ENCODE data around the gene LAMP2. TPM values are rescaled to one million over a fixed set of nuclear protein-coding genes. Genes with fewer than 3 reads are reported as not detected.
A peak's percentile ranks its signal among the peaks of the same experiment; 100 is the strongest.
"Not testable (repeated sequence)": the region's sequence is repeated elsewhere in the genome, so short reads cannot be mapped to it uniquely, and the experiment has no call there.

The LAMP2 gene
- 137 and 143 TPM in 2 replicates for total RNA-seq (2014; rRNA removed; shearing (Covaris generic))

DNA sequence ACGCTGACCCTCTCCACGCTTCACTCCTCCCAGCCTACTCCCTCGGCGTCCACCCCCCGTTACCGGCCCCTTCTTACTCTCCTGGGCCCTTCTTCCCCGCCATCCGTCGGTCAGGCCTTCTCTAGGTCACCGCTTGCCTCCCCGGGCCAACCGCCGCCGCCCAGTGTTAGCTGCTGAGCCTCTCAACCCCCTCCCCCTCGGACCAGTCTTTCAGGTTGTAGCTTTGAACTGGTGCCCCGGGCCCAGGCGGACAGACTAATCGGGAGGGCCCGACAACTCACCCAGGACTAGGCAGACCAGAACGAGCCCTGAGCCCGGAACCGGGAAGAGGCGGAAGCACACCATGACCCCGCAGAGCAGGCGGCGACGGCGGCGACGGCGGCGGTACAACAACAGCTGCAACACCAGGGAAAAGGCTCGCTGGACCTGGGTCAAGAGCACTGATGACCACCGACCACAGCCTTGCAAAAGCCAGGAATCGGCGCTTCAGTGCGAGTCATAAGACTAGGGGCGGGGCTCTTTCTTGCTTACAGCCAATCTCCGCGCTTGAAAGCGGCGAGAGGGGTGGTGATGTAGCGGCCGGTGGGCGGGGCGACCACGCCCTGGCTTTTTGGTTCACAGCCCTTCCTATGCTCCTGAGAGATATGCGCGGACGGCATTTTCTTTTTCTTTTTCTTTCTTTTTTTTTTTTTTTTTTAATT is at the start of gene LAMP2:
LAMP2 (minus strand) TSS at position 472 of the 701 bp plus-strand sequence; CDS start at position 345, 127 bp downstream.
- no peaks in the 10 kb centered on the region; the same call in 1 of the 2 replicates for H3K27me3 ChIP-seq
- H3K36me3 ChIP-seq: no peaks in the 10 kb centered on the region
- peak within 1 kb of the TSS; percentile 72 for H3K4me3 ChIP-seq
- H3K4me1 ChIP-seq: peaks cover 6% of the 10 kb centered on the region; the same call in 1 of the 2 replicates
- DNase-seq: peak; percentile 97 to 98
- H3K27ac ChIP-seq: peak within 1 kb of the TSS; percentile 93
- no peaks in the 10 kb centered on the region for H3K9me3 ChIP-seq (replicated peaks)

DNA sequence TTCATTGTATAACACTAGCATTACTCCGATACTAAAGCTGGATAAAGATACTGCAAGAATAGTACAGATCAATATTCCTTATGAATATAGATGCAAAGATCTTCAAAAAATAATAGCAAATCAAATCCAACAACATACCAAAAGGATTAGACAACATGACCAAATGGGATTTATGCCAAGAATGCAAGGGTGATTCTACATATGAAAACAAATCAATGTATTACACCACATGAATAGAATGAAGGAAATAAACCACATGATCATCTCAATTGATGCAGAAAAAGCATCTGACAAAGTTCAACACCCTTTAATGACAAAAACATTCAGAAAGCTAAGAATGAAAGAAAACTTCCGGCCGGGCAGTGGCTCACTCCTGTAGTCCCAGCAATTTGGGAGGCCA is 48.8 kb upstream of the LAMP2 start:
- no peak for DNase-seq
- Histone ChIP-seq H3K27ac (no peak overlapping the region), H3K36me3 (no peaks in the 10 kb centered on the region)

DNA sequence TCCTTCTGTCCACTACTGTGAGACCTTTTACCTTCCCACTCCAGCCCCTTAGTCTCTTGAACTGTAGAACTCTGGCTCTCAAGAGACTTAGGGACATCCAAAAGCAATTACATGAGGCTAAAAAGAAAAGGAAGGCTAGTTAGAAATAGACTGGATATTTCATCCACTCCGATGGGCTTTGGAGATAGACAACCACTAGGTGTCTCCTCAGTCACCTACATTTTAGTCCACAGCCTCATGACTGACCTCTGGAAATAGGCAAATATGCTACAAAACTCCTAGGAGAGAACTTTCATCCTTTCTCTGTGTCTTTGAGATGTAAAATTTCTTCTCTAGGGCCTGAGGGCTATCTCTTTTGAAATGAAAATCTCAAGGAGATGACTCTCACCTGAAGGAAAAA is 45.1 kb upstream of the LAMP2 start:
- Histone ChIP-seq H3K36me3 (no peaks in the 10 kb centered on the region), H3K9me3 (replicated peaks) (no peaks in the 10 kb centered on the region), H3K4me3 (no peak overlapping the region), H3K27me3 (no peaks in the 10 kb centered on the region), H3K4me1 (no peaks in the 10 kb centered on the region), H3K27ac (no peak overlapping the region)
- peak in 1 of 2 experiments; percentile 11 for DNase-seq

More for the DNA sequence above, 48.8 kb upstream of the LAMP2 start:
- Histone ChIP-seq H3K27me3 (no peaks in the 10 kb centered on the region), H3K4me3 (no peak overlapping the region), H3K4me1 (no peaks in the 10 kb centered on the region), H3K9me3 (replicated peaks) (no peaks in the 10 kb centered on the region)

DNA sequence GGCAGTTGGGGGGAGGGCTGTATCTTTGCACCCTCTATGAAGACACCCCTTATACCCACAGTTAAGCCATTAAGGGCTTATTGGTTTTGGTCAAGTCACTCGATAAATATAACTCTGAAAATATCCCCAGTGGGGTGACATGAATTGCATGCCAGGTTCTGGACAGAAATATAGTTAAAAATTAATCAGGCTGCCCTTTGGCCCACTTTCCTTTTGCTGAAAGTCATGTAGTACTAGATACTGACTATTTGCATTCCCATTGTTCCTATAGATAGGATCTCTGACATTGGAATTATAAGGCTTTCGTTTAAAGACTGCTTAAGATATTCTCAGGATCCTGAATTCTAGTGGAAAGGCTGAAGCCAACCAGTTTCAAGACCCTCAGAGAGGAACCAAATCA is 43.5 kb upstream of the LAMP2 start:
- Histone ChIP-seq H3K4me1 (no peaks in the 10 kb centered on the region), H3K27ac (no peak overlapping the region), H3K36me3 (no peaks in the 10 kb centered on the region), H3K4me3 (no peak overlapping the region), H3K9me3 (replicated peaks) (no peaks in the 10 kb centered on the region), H3K27me3 (no peaks in the 10 kb centered on the region)
- DNase-seq: no peak

DNA sequence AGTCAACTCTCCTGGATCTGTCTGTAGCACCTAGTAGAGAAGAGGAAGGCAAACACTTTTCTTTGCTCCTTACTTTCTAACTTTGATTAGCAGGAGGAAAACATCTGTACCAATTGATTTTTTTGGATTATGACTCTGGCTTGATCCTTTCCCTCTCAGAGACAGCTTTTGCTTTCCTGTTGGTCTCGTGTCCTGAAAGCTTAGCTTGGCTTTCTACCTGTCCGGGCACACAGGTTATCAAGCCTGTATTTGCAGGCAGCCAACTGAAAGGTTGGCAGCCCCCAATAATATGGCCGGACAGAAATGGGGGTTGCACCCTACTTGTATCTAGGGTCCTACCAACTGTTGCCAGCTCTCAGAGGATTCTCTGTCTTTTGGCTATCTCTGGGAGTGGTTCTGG is 43.1 kb upstream of the LAMP2 start:
- no peaks in the 10 kb centered on the region for H3K4me1 ChIP-seq
- H3K27me3 ChIP-seq: no peaks in the 10 kb centered on the region
- no peaks in the 10 kb centered on the region for H3K9me3 ChIP-seq (replicated peaks)
- H3K27ac ChIP-seq: no peak overlapping the region
- no peak for DNase-seq
- no peak overlapping the region for H3K4me3 ChIP-seq
- no peaks in the 10 kb centered on the region for H3K36me3 ChIP-seq

DNA sequence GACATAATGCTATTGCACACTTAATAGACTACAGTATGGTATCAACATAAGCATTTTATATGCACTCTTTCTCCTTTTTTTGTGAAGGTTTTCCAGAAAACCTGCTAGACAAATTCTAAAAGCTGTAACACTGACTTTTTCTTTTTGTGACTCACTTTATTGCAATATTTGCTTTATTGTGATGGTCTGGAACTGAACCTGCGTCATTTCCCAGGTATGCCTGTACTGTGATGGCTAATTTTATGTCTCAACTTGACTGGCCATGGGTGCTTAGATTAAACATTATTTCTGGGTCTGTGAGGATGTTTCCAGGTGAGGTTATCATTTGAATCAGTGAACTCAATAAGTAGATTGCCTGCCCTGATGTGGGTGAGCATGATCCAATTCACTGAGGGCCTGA is 35.5 kb upstream of the LAMP2 start:
- no peak overlapping the region for H3K4me3 ChIP-seq
- DNase-seq: no peak
- no peaks in the 10 kb centered on the region for H3K27me3 ChIP-seq
- H3K36me3 ChIP-seq: no peaks in the 10 kb centered on the region
- no peaks in the 10 kb centered on the region for H3K4me1 ChIP-seq
- no peak overlapping the region for H3K27ac ChIP-seq
- no peaks in the 10 kb centered on the region for H3K9me3 ChIP-seq (replicated peaks)

DNA sequence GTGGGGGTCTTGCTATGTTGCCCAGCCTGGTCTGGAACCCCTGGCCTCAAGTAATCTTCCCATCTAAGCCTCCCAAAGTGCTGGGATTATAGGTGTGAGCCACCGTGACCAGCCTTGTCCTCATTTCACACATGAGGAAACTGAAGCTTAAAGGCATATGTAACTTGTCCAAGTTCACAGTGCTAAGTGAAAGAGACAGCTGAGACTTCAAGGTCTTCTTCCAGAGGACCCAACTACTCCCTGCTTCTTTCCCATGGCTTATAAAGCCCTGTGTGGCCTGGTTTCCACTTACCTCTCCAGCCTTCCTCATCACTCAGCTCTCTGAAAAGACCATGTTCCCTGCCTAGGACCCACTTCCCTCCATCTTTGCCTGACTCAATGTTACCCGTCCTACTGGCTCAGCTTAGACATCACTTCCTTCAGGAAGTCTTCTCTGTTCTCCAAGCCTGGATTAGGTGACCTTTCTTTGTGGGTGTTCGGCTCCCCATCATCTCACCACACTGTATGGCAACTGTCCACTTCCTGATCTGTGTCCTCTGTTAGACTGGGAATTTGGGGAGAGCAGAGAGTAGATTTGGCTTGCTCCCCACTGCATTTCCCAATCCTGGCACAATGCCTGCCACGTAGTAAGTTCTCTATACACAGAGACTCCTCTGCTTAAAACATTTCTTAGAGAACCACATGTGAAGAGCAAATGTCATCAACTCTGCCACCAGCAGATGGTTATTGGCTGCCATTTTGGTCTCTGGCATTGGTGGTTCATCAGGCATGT is 30.4 kb upstream of the LAMP2 start:
- Histone ChIP-seq H3K36me3 (no peaks in the 10 kb centered on the region), H3K27me3 (no peaks in the 10 kb centered on the region), H3K4me3 (no peak overlapping the region), H3K9me3 (replicated peaks) (no peaks in the 10 kb centered on the region), H3K4me1 (peaks cover 3% of the 10 kb centered on the region; the same call in 1 of the 2 replicates), H3K27ac (peak overlapping the region; percentile 51)
- peak; percentile 30 to 70 for DNase-seq

DNA sequence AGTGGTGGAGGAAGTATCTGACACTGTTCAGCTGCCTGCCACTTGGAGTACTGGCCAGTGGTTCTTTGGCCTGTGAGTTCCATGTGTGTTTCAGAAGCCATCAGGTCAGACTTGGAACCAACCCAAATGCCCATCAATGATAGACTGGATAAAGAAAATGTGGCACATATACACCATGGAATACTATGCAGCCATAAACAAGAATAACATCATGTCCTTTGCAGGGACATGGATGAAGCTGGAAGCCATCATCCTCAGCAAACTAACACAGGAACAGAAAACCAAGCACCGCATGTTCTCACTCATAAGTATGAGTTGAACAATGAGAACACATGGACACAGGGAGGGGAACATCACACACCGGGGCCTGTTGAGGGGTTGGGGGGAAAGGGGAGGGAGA is 21.0 kb upstream of the LAMP2 start:
- H3K4me3 ChIP-seq; H3K27ac ChIP-seq; H3K36me3 ChIP-seq; H3K9me3 ChIP-seq (replicated peaks); H3K4me1 ChIP-seq; DNase-seq; H3K27me3 ChIP-seq: not testable (repeated sequence)

DNA sequence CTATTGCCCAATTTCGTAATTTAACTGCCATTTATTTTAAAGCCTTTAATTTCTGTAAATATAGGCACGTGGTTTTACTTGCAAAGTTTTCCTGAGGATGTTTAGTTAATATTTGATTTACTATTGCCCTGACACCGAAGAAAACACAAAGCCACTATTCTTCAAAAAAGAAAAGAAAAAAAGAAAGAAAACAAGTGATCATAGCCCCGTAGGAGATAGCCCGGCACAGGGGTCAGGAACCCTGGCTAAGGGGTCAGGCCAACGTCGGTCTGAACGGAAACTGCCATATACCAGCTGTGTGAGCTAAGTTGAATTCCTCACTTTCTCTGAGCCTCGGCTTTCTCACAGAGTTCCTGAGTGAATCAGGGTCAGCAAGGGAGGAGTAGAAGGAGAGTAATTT is 17.7 kb upstream of the LAMP2 start:
- no peaks in the 10 kb centered on the region for H3K9me3 ChIP-seq (replicated peaks)
- H3K27ac ChIP-seq: no peak overlapping the region
- DNase-seq: no peak
- no peaks in the 10 kb centered on the region for H3K27me3 ChIP-seq
- H3K4me1 ChIP-seq: no peaks in the 10 kb centered on the region
- H3K4me3 ChIP-seq: no peak overlapping the region
- H3K36me3 ChIP-seq: no peaks in the 10 kb centered on the region

DNA sequence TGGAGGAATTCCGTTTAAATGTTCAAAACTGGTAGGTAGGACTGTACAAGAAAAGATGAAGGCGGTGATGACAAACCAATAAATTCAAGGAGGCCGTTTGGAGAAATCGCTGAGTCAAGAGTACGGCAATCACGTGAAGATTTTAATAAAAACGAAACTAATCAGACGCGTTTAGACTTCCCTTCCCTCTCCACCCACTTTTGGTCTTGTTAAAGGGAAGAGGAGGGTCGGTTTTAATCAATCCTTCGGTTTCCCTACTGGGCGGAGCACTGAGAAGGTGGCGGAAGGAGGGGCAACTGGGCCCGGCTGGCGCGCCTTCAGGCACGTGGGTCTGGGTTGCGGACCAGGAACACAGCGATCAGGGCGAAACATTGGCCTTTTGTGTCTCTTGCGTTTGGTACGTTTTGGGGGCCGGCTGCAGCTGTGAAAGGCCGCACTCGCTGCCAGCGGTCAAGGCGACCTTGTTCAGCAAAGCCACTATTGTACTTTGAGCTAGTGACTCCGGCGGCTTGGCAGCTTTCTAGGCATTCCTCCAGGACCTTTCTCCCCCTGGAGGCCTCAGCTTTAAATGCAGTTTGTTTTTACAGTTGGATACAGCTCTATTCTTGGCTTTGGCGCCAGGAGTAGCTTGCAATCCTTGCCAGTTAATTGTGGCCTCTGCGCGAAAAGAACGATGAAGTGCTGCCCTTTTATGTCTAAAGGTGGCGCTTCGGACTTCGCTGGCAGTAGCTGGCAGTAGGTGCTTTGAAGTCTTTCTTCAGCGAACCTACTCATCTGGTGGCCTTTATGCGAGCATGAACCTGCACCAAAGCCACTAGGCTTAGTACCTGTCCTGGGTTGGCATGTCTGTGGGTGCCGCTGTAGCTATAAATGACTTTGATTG is 16.8 kb upstream of the LAMP2 start:
- H3K4me3 ChIP-seq: peak overlapping the region; percentile 57
- DNase-seq: peak; percentile 82 to 91
- peak overlapping the region; percentile 83 for H3K27ac ChIP-seq
- H3K4me1 ChIP-seq: no peaks in the 10 kb centered on the region
- no peaks in the 10 kb centered on the region for H3K36me3 ChIP-seq
- no peaks in the 10 kb centered on the region for H3K27me3 ChIP-seq
- no peaks in the 10 kb centered on the region for H3K9me3 ChIP-seq (replicated peaks)

DNA sequence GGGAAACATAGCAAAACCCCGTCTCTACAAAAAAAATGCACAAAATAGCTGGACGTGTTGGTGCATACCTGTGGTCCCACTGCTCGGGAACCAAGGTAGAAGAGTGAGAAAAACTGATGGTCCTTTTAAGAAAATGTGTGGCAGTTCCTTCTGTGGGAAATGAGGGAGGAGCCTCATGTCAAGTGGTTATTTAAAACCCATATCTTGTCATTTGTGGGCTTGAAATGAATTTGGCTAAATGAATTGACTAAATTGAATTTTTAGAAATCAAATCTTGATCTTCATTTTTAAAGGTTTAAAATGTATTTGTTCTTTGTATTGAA is 16.2 kb upstream of the LAMP2 start:
- Histone ChIP-seq H3K9me3 (replicated peaks) (no peaks in the 10 kb centered on the region), H3K27me3 (no peaks in the 10 kb centered on the region), H3K4me1 (no peaks in the 10 kb centered on the region), H3K27ac (peak overlapping the region; percentile 83), H3K4me3 (peak overlapping the region; percentile 57), H3K36me3 (no peaks in the 10 kb centered on the region)
- no peak for DNase-seq

DNA sequence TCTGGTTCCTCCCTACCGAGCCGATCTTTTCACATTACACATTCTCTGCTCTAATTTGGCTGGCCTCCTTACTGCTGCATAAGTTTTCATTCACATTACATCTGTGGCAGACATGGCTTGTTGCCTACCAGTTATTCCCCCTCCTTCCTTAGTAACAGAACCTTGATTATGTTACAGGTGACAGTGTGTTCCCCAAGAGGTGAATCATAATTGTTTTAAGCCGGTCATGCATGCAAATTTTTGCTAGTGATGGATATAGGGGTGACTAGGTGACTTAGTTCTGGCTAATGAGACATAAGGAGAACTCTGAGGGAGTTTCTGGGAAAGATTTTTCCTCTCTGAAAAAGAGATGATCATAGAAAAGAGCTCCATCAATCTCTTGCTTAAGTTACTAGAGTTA is 8.4 kb upstream of the LAMP2 start:
- Histone ChIP-seq H3K4me3 (no peak overlapping the region), H3K27ac (no peak overlapping the region), H3K4me1 (no peaks in the 10 kb centered on the region), H3K36me3 (no peaks in the 10 kb centered on the region), H3K27me3 (no peaks in the 10 kb centered on the region; the same call in 1 of the 2 replicates), H3K9me3 (replicated peaks) (no peaks in the 10 kb centered on the region)
- DNase-seq: no peak

DNA sequence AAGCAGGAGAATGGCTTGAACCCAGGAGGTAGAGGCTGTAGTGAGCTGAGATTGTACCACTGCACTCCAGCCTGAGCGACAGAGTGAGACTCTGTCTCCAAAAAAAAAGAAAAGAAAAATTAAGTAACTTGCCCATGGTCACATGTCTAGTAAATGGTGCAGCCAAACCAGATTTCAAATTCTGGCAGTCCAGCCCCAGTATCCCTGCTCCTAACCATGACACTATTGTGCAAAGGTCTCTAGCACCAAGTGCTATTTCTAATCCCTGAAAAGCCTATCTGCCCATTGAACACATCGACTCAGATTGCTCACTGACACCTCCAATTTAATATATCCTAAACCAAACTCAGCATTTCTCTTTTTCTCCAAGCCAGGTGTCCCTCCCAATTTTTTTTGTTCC is 7.6 kb upstream of the LAMP2 start:
- H3K4me1 ChIP-seq: no peaks in the 10 kb centered on the region
- H3K36me3 ChIP-seq: no peaks in the 10 kb centered on the region
- no peaks in the 10 kb centered on the region; the same call in 1 of the 2 replicates for H3K27me3 ChIP-seq
- no peak for DNase-seq
- H3K4me3 ChIP-seq: no peak overlapping the region
- no peak overlapping the region for H3K27ac ChIP-seq
- H3K9me3 ChIP-seq (replicated peaks): no peaks in the 10 kb centered on the region

DNA sequence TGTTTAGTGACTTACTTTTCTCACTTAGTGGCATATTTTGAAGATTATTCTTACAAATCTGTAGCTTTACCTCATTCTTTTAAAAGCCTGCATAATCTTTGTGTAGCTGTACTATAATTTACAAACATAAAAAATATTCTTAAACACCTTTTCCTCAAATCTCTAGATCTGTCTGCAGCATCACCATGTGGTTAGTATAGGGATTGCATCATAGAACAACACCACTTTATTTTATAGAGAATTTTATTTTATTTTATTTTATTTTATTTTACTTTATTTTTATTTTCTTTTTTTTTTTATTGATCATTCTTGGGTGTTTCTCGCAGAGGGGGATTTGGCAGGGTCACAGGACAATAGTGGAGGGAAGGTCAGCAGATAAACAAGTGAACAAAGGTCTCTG is 6.4 kb upstream of the LAMP2 start:
- not testable (repeated sequence) for H3K36me3 ChIP-seq; H3K27me3 ChIP-seq; H3K4me3 ChIP-seq; H3K4me1 ChIP-seq; H3K27ac ChIP-seq; H3K9me3 ChIP-seq (replicated peaks)
- peak in 1 of 2 experiments; percentile 37 for DNase-seq

DNA sequence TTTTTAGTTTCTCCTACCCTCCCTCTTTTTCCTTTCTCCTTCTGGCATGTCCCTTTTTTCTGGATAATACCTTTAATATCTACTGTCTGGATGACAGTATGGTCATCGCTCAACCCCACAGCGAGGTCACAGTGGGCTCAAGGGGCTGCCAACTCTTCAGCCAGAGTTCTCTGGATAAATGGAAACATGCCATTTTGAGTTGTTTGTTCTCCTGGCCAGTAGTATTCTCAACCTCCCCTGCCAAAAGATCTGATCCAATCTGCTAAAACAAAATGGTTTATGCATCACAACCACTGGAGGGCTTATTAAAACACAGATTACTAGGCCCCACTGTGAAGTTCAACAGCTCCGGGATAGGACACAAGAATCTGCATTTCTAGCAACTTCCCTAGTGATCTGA is 5.0 kb upstream of the LAMP2 start:
- DNase-seq: no peak
- no peak overlapping the region for H3K4me3 ChIP-seq
- H3K27ac ChIP-seq: no peak overlapping the region
- H3K27me3 ChIP-seq: no peaks in the 10 kb centered on the region; the same call in 1 of the 2 replicates
- no peaks in the 10 kb centered on the region for H3K4me1 ChIP-seq
- H3K36me3 ChIP-seq: no peaks in the 10 kb centered on the region
- H3K9me3 ChIP-seq (replicated peaks): no peaks in the 10 kb centered on the region

Data from SJCRH30 (cell line).